ENCODE data around the gene SUN5.
"Not testable (repeated sequence)": the region's sequence is repeated elsewhere in the genome, so short reads cannot be mapped to it uniquely, and the experiment has no call there.

SUN5 gene

GRCh38 chr20:33004141-33004751 lies at the start of gene SUN5:
Gene SUN5 (minus strand): TSS chr20:33004433. CDS start chr20:33004340, 93 bp downstream.
- in situ Hi-C loops (cut with HindIII; ENCODE audit: low sequenced_read_pairs), result no loop called here

GRCh38 chr20:33053291-33054106 lies 49.3 kb upstream of the SUN5 start, which contains the start of gene BPIFB3:
Gene BPIFB3 (plus strand): TSS chr20:33053903. CDS start chr20:33055436, 1,533 bp downstream.
- in situ Hi-C loops (cut with HindIII; ENCODE audit: low sequenced_read_pairs), result no loop called here

- in situ Hi-C loops (cut with HindIII; ENCODE audit: low sequenced_read_pairs), result no loop called here
Observed at GRCh38 chr20:33051333-33051732, 47.1 kb upstream of the SUN5 start.

- in situ Hi-C loops (cut with HindIII; ENCODE audit: low sequenced_read_pairs), result no loop called here
Observed at GRCh38 chr20:33046412-33046811, 42.2 kb upstream of the SUN5 start.

GRCh38 chr20:33045129-33045721 lies 41.0 kb upstream of the SUN5 start:
- in situ Hi-C loops (cut with HindIII; ENCODE audit: low sequenced_read_pairs), result not testable (repeated sequence)

- in situ Hi-C loops (cut with HindIII; ENCODE audit: low sequenced_read_pairs), result no loop called here
Observed at GRCh38 chr20:33043731-33044181, 39.5 kb upstream of the SUN5 start.

- in situ Hi-C loops (cut with HindIII; ENCODE audit: low sequenced_read_pairs), result no loop called here
Observed at GRCh38 chr20:33042983-33043730, 38.9 kb upstream of the SUN5 start.

- in situ Hi-C loops (cut with HindIII; ENCODE audit: low sequenced_read_pairs), result no loop called here
Observed at GRCh38 chr20:33042430-33042829, 38.2 kb upstream of the SUN5 start.

GRCh38 chr20:33038243-33038642 lies 34.0 kb upstream of the SUN5 start:
- in situ Hi-C loops (cut with HindIII; ENCODE audit: low sequenced_read_pairs), result no loop called here

GRCh38 chr20:33037456-33037855 lies 33.2 kb upstream of the SUN5 start:
- in situ Hi-C loops (cut with HindIII; ENCODE audit: low sequenced_read_pairs), result no loop called here

GRCh38 chr20:33034901-33035492 lies 30.8 kb upstream of the SUN5 start:
- in situ Hi-C loops (cut with HindIII; ENCODE audit: low sequenced_read_pairs), result no loop called here

- in situ Hi-C loops (cut with HindIII; ENCODE audit: low sequenced_read_pairs), result no loop called here
Observed at GRCh38 chr20:33034115-33034514, 29.9 kb upstream of the SUN5 start.

- in situ Hi-C loops (cut with HindIII; ENCODE audit: low sequenced_read_pairs), result no loop called here
Observed at GRCh38 chr20:33033381-33033780, 29.1 kb upstream of the SUN5 start.

GRCh38 chr20:33032555-33032954 lies 28.3 kb upstream of the SUN5 start:
- in situ Hi-C loops (cut with HindIII; ENCODE audit: low sequenced_read_pairs), result no loop called here

GRCh38 chr20:33031531-33031930 lies 27.3 kb upstream of the SUN5 start, which contains the start of gene BPIFB6:
Gene BPIFB6 (plus strand): TSS chr20:33031648. CDS start chr20:33031648, 0 bp downstream.
- in situ Hi-C loops (cut with HindIII; ENCODE audit: low sequenced_read_pairs), result no loop called here

- in situ Hi-C loops (cut with HindIII; ENCODE audit: low sequenced_read_pairs), result no loop called here
Observed at GRCh38 chr20:33030569-33030968, 26.3 kb upstream of the SUN5 start.

GRCh38 chr20:33030076-33030475 lies 25.8 kb upstream of the SUN5 start:
- in situ Hi-C loops (cut with HindIII; ENCODE audit: low sequenced_read_pairs), result no loop called here

- in situ Hi-C loops (cut with HindIII; ENCODE audit: low sequenced_read_pairs), result no loop called here
Observed at GRCh38 chr20:33028875-33029274, 24.6 kb upstream of the SUN5 start.

- in situ Hi-C loops (cut with HindIII; ENCODE audit: low sequenced_read_pairs), result no loop called here
Observed at GRCh38 chr20:33027769-33028751, 23.8 kb upstream of the SUN5 start.

All from DLD1 (cell line).